ENCODE measurements around the gene PHACTR1.

- TF ChIP-seq CTCF (IDR thresholded peaks at IDR 0.05; ENCODE audit: insufficient read depth, low read length), result no peak
- TF ChIP-seq POLR2AphosphoS5 (IDR thresholded peaks at IDR 0.05; ENCODE audit: low read depth), result no peak
- TF ChIP-seq, protein P1, sequence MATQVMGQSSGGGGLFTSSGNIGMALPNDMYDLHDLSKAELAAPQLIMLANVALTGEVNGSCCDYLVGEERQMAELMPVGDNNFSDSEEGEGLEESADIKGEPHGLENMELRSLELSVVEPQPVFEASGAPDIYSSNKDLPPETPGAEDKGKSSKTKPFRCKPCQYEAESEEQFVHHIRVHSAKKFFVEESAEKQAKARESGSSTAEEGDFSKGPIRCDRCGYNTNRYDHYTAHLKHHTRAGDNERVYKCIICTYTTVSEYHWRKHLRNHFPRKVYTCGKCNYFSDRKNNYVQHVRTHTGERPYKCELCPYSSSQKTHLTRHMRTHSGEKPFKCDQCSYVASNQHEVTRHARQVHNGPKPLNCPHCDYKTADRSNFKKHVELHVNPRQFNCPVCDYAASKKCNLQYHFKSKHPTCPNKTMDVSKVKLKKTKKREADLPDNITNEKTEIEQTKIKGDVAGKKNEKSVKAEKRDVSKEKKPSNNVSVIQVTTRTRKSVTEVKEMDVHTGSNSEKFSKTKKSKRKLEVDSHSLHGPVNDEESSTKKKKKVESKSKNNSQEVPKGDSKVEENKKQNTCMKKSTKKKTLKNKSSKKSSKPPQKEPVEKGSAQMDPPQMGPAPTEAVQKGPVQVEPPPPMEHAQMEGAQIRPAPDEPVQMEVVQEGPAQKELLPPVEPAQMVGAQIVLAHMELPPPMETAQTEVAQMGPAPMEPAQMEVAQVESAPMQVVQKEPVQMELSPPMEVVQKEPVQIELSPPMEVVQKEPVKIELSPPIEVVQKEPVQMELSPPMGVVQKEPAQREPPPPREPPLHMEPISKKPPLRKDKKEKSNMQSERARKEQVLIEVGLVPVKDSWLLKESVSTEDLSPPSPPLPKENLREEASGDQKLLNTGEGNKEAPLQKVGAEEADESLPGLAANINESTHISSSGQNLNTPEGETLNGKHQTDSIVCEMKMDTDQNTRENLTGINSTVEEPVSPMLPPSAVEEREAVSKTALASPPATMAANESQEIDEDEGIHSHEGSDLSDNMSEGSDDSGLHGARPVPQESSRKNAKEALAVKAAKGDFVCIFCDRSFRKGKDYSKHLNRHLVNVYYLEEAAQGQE (IDR thresholded peaks at IDR 0.05; ENCODE audit: insufficient replicate concordance, low read depth), result no peak
- no peak for TF ChIP-seq GABPA (IDR thresholded peaks at IDR 0.05; ENCODE audit: low read depth)
These were observed 474.9 kb downstream of the PHACTR1 start for GRCh38 chr6:13191461-13191860.
